ENCODE results near the gene IL5RA. TPM values are rescaled to one million over a fixed set of nuclear protein-coding genes. Genes with fewer than 3 reads are reported as not detected.

The IL5RA gene
- total and polyA plus RNA-seq, 7 donors, result under 0.01 to 0.49 (median 0.10) TPM; not detected in 3

GRCh38 chr3:3129579-3129978 is 19.4 kb upstream of the IL5RA start:
- intact Hi-C loops (cut with DNase I), result loop anchor here (5.0 kb wide), 1 partner anchor 1173 kb away; the partner anchor contains the start of gene SETMAR
- no peak overlapping the region for H3K4me3 ChIP-seq
- peaks cover 0 to 21% (median 14%) of the 10 kb centered on the region in 4 donors for H3K4me1 ChIP-seq
- H3K9me3 ChIP-seq, result no peaks in the 10 kb centered on the region
- no peak for TF ChIP-seq POLR2AphosphoS5 (IDR thresholded peaks at IDR 0.05)
- TF ChIP-seq POLR2A (IDR thresholded peaks at IDR 0.05), result no peak
- no peak for TF ChIP-seq EP300 (IDR thresholded peaks at IDR 0.05)
- no peak for TF ChIP-seq CTCF (IDR thresholded peaks at IDR 0.05)
- no peak for DNase-seq
- H3K36me3 ChIP-seq, result peaks cover 0 to 28% (median 0%) of the 10 kb centered on the region in 4 donors
- H3K27me3 ChIP-seq, result no peaks in the 10 kb centered on the region
- H3K27ac ChIP-seq, result no peak overlapping the region
- 74 to 75% methylated on average over 5 of the region's 5 CpGs for WGBS, 2 donors

GRCh38 chr3:3127432-3128010 is 17.3 kb upstream of the IL5RA start:
- WGBS, 2 donors, result 6 to 30% methylated on average over 20 of the region's 20 CpGs
- intact Hi-C loops (cut with DNase I), result loop anchor here (2.0 to 5.0 kb wide), 2 partner anchors 51 to 1175 kb away; partner anchors contain the start of genes CRBN and SETMAR

GRCh38 chr3:3126477-3127431 is 16.6 kb upstream of the IL5RA start, which contains the start of gene TRNT1:
TSS of gene TRNT1 (plus strand) at chr3:3126940. CDS start at chr3:3129041, 2,101 bp downstream.
- intact Hi-C loops (cut with DNase I), result loop anchor here (2.0 to 5.0 kb wide), 2 partner anchors 52 to 1176 kb away; partner anchors contain the start of genes CRBN and SETMAR
- Histone ChIP-seq H3K4me3 (peak within 1 kb of the TSS; percentile 82 to 96 (median 93)), H3K36me3 (peaks cover 0 to 25% (median 0%) of the 10 kb centered on the region in 4 donors), H3K27ac (peak within 1 kb of the TSS; percentile 87 to 94 (median 92)), H3K27me3 (no peaks in the 10 kb centered on the region), H3K9me3 (no peaks in the 10 kb centered on the region), H3K4me1 (peaks cover 0 to 21% (median 14%) of the 10 kb centered on the region in 4 donors)
- TF ChIP-seq CTCF (IDR thresholded peaks at IDR 0.05) (no peak), POLR2A (IDR thresholded peaks at IDR 0.05) (peak; percentile 71 to 82), EP300 (IDR thresholded peaks at IDR 0.05) (no peak), POLR2AphosphoS5 (IDR thresholded peaks at IDR 0.05) (peak; percentile 93 to 98 (median 96))
- WGBS, 2 donors, result 0 to 1% methylated on average over 100 of the region's 100 CpGs
- peak; percentile 97 for DNase-seq

More at GRCh38 chr3:3127432-3128010, 17.3 kb upstream of the IL5RA start:
- Histone ChIP-seq H3K4me3 (peak overlapping the region; percentile 82 to 96 (median 93)), H3K36me3 (peaks cover 0 to 25% (median 0%) of the 10 kb centered on the region in 4 donors), H3K27ac (peak overlapping the region; percentile 87 to 94 (median 92)), H3K27me3 (no peaks in the 10 kb centered on the region), H3K4me1 (peaks cover 0 to 21% (median 14%) of the 10 kb centered on the region in 4 donors), H3K9me3 (no peaks in the 10 kb centered on the region)
- no peak for DNase-seq
- TF ChIP-seq POLR2AphosphoS5 (IDR thresholded peaks at IDR 0.05), result no peak
- no peak for TF ChIP-seq EP300 (IDR thresholded peaks at IDR 0.05)
- no peak for TF ChIP-seq CTCF (IDR thresholded peaks at IDR 0.05)
- no peak for TF ChIP-seq POLR2A (IDR thresholded peaks at IDR 0.05)

- DNase-seq, result no peak
- 89 to 91% methylated on average over 24 of the region's 24 CpGs for WGBS, 2 donors
- Histone ChIP-seq H3K36me3 (peaks cover 0 to 22% (median 0%) of the 10 kb centered on the region in 4 donors), H3K4me1 (peaks cover 0 to 21% (median 14%) of the 10 kb centered on the region in 4 donors), H3K9me3 (no peaks in the 10 kb centered on the region), H3K27ac (peak overlapping the region; percentile 87 to 94 (median 92)), H3K27me3 (no peaks in the 10 kb centered on the region), H3K4me3 (peak overlapping the region; percentile 82 to 96 (median 93))
- intact Hi-C loops (cut with DNase I), result loop anchor here (2.0 to 5.0 kb wide), 2 partner anchors 53 to 1176 kb away; partner anchors contain the start of genes CRBN and SETMAR
- no peak for TF ChIP-seq POLR2AphosphoS5 (IDR thresholded peaks at IDR 0.05)
- TF ChIP-seq CTCF (IDR thresholded peaks at IDR 0.05), result no peak
- TF ChIP-seq POLR2A (IDR thresholded peaks at IDR 0.05), result no peak
- no peak for TF ChIP-seq EP300 (IDR thresholded peaks at IDR 0.05)
Observed at GRCh38 chr3:3125977-3126376, 15.8 kb upstream of the IL5RA start.

Data from sigmoid colon (tissue), 7 donors.